Measurements from ENCODE around the gene ST6GALNAC4. TPM values are rescaled to one million over a fixed set of nuclear protein-coding genes. Genes with fewer than 3 reads are reported as not detected.

Gene ST6GALNAC4
- total and polyA plus RNA-seq, 9 of the 15 experiments (the other 6 are each of a cell fraction or from before 2014, with no cell fraction given): 2.6 to 43.1 (median 15.4) TPM

- 0 out of 2 replicates have a peak, but pooled peaks have one; percentile 61 for TF ChIP-seq FOXP4 (CRISPR knock-in tag; IDR thresholded peaks at IDR 0.05; ENCODE audit: borderline replicate concordance)
- TF ChIP-seq ZNF644 (tag; IDR thresholded peaks at IDR 0.05; ENCODE audit: low read depth): no peak
- 0 out of 2 replicates have a peak, but pooled peaks have one; percentile 13 for TF ChIP-seq GATAD2A (IDR thresholded peaks at IDR 0.05)
- TF ChIP-seq SFPQ (IDR thresholded peaks at IDR 0.05; ENCODE audit: low read depth, low read length): no peak
- TF ChIP-seq ZNF253 (CRISPR knock-in tag; conservative IDR thresholded peaks at IDR 0.05): no peak
- no peak for TF ChIP-seq ZFPM2 (CRISPR knock-in tag; IDR thresholded peaks at IDR 0.05)
- TF ChIP-seq THRAP3 (IDR thresholded peaks at IDR 0.05; ENCODE audit: borderline replicate concordance): no peak
- TF ChIP-seq CREB3L1 (IDR thresholded peaks at IDR 0.05; ENCODE audit: borderline replicate concordance, low read depth): no peak
- no peak for TF ChIP-seq GABPA (tag; conservative IDR thresholded peaks at IDR 0.05; ENCODE audit: low read depth)
- no peak for TF ChIP-seq SRF (CRISPR knock-in tag; IDR thresholded peaks at IDR 0.05)
- TF ChIP-seq NR3C1 (CRISPR knock-in tag; IDR thresholded peaks at IDR 0.05): no peak
- TF ChIP-seq ZNF589 (CRISPR knock-in tag; IDR thresholded peaks at IDR 0.05; ENCODE audit: low read depth): peak; percentile 62; the same call in 1 of the 2 replicates
- 0 out of 2 replicates have a peak, but pooled peaks have one; percentile 11 for TF ChIP-seq ZNF165 (CRISPR knock-in tag; IDR thresholded peaks at IDR 0.05; ENCODE audit: borderline replicate concordance)
- no peak for TF ChIP-seq ETV6 (IDR thresholded peaks at IDR 0.05; ENCODE audit: borderline replicate concordance in 1 of 2, low read depth in 2 of 2, low read length in 1 of 2)
- TF ChIP-seq ETV6 (CRISPR knock-in tag; IDR thresholded peaks at IDR 0.05; ENCODE audit: borderline replicate concordance): no peak
- TF ChIP-seq HDAC1 (IDR thresholded peaks at IDR 0.05): 0 out of 4 replicates have a peak, but pooled peaks of 1 of the 2 experiments have one; percentile 25
- no peak for TF ChIP-seq FOS (IDR thresholded peaks at IDR 0.05; ENCODE audit: extremely low read depth, insufficient read length)
Observed at GRCh38 chr9:127878001-127878651, 38.7 kb downstream of the ST6GALNAC4 start (continued).
